ENCODE measurements around the gene SEMA4A.

DNA sequence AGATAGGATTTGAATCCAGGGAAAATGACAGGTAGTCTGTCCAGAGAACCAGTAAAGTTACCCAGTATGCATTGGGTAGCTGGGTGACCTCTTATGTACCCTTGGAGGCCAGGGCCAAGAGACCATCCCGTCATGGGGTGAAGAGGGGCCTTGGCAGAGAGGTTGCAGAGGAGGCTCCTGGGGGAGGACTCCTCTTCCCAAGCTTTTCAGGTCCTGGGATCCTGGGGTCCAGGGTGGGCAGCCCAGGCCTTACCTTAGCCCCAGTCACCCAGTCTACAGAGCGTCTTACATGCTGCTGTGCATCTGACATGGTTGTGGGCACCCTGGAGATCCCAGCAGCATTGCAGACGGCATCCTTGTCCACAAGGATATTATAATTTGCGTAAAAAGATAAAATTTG lies 73.4 kb downstream of the SEMA4A start:
- TF ChIP-seq, protein P1, sequence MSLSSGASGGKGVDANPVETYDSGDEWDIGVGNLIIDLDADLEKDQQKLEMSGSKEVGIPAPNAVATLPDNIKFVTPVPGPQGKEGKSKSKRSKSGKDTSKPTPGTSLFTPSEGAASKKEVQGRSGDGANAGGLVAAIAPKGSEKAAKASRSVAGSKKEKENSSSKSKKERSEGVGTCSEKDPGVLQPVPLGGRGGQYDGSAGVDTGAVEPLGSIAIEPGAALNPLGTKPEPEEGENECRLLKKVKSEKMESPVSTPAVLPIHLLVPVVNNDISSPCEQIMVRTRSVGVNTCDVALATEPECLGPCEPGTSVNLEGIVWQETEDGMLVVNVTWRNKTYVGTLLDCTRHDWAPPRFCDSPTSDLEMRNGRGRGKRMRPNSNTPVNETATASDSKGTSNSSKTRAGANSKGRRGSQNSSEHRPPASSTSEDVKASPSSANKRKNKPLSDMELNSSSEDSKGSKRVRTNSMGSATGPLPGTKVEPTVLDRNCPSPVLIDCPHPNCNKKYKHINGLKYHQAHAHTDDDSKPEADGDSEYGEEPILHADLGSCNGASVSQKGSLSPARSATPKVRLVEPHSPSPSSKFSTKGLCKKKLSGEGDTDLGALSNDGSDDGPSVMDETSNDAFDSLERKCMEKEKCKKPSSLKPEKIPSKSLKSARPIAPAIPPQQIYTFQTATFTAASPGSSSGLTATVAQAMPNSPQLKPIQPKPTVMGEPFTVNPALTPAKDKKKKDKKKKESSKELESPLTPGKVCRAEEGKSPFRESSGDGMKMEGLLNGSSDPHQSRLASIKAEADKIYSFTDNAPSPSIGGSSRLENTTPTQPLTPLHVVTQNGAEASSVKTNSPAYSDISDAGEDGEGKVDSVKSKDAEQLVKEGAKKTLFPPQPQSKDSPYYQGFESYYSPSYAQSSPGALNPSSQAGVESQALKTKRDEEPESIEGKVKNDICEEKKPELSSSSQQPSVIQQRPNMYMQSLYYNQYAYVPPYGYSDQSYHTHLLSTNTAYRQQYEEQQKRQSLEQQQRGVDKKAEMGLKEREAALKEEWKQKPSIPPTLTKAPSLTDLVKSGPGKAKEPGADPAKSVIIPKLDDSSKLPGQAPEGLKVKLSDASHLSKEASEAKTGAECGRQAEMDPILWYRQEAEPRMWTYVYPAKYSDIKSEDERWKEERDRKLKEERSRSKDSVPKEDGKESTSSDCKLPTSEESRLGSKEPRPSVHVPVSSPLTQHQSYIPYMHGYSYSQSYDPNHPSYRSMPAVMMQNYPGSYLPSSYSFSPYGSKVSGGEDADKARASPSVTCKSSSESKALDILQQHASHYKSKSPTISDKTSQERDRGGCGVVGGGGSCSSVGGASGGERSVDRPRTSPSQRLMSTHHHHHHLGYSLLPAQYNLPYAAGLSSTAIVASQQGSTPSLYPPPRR (CRISPR knock-in tag; IDR thresholded peaks at IDR 0.05; ENCODE audit: borderline replicate concordance): no peak
- TF ChIP-seq, protein P2, sequence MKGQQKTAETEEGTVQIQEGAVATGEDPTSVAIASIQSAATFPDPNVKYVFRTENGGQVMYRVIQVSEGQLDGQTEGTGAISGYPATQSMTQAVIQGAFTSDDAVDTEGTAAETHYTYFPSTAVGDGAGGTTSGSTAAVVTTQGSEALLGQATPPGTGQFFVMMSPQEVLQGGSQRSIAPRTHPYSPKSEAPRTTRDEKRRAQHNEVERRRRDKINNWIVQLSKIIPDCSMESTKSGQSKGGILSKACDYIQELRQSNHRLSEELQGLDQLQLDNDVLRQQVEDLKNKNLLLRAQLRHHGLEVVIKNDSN (CRISPR knock-in tag; IDR thresholded peaks at IDR 0.05): no peak
- no peak for TF ChIP-seq GATAD2A (IDR thresholded peaks at IDR 0.05)
